ENCODE results near the gene EIF6. TPM values are rescaled to one million over a fixed set of nuclear protein-coding genes. Genes with fewer than 3 reads are reported as not detected.
A peak's percentile ranks its signal among the peaks of the same experiment; 100 is the strongest.

The EIF6 gene
- polyA plus RNA-seq, 4 donors, result 186 to 394 (median 284) TPM

- H3K27me3 ChIP-seq (ENCODE audit: control insufficient read depth in 3 of 3, insufficient read depth in 3 of 3, low read length in 3 of 3), result no peaks in the 10 kb centered on the region
- no peak for DNase-seq
- H3K4me3 ChIP-seq (ENCODE audit: low read depth in 1 of 3, low read length in 3 of 3), result no peak overlapping the region
- H3K36me3 ChIP-seq (ENCODE audit: control insufficient read depth in 3 of 3, insufficient read depth in 2 of 3, low read depth in 1 of 3, low read length in 3 of 3), result peaks cover 0 to 51% (median 0%) of the 10 kb centered on the region in 3 donors
- H3K27ac ChIP-seq (ENCODE audit: low read depth in 1 of 3, low read length in 2 of 3), result peak overlapping the region in 2 of 3 donors; percentile 24 to 84
- 78 to 85% (median 84%) methylated on average over 13 of the region's 13 CpGs for WGBS, 3 donors
- H3K4me1 ChIP-seq (ENCODE audit: control insufficient read depth in 3 of 3, insufficient read depth in 2 of 3, low read depth in 1 of 3, low read length in 2 of 3), result peaks cover 0 to 36% (median 0%) of the 10 kb centered on the region in 3 donors
- no peak for FAIRE-seq
- no peaks in the 10 kb centered on the region for H3K9me3 ChIP-seq (ENCODE audit: control insufficient read depth in 2 of 2, insufficient read depth in 1 of 2, low read depth in 1 of 2, low read length in 1 of 2)
Observed at GRCh38 chr20:35307666-35308653, 23.4 kb upstream of the EIF6 start.

- Histone ChIP-seq H3K27ac (ENCODE audit: low read depth in 1 of 3, low read length in 2 of 3) (peak overlapping the region; percentile 24 to 84 (median 38)), H3K36me3 (ENCODE audit: control insufficient read depth in 3 of 3, insufficient read depth in 2 of 3, low read depth in 1 of 3, low read length in 3 of 3) (peaks cover 0 to 55% (median 0%) of the 10 kb centered on the region in 3 donors), H3K27me3 (ENCODE audit: control insufficient read depth in 3 of 3, insufficient read depth in 3 of 3, low read length in 3 of 3) (no peaks in the 10 kb centered on the region), H3K4me3 (ENCODE audit: low read depth in 1 of 3, low read length in 3 of 3) (no peak overlapping the region), H3K4me1 (ENCODE audit: control insufficient read depth in 3 of 3, insufficient read depth in 2 of 3, low read depth in 1 of 3, low read length in 2 of 3) (peaks cover 0 to 36% (median 0%) of the 10 kb centered on the region in 3 donors), H3K9me3 (ENCODE audit: control insufficient read depth in 2 of 2, insufficient read depth in 1 of 2, low read depth in 1 of 2, low read length in 1 of 2) (no peaks in the 10 kb centered on the region)
- FAIRE-seq (no peak), DNase-seq (peak; percentile 73 to 81)
- 17 to 42% (median 40%) methylated on average over 4 of the region's 4 CpGs for WGBS, 3 donors
Observed at GRCh38 chr20:35306931-35307517, 22.5 kb upstream of the EIF6 start.

GRCh38 chr20:35305682-35306556 is 21.3 kb upstream of the EIF6 start:
- Histone ChIP-seq H3K9me3 (ENCODE audit: control insufficient read depth in 2 of 2, insufficient read depth in 1 of 2, low read depth in 1 of 2, low read length in 1 of 2) (no peaks in the 10 kb centered on the region), H3K27ac (ENCODE audit: low read depth in 1 of 3, low read length in 2 of 3) (peak overlapping the region; percentile 55 to 84 (median 56)), H3K4me3 (ENCODE audit: low read depth in 1 of 3, low read length in 3 of 3) (no peak overlapping the region), H3K4me1 (ENCODE audit: control insufficient read depth in 3 of 3, insufficient read depth in 2 of 3, low read depth in 1 of 3, low read length in 2 of 3) (peaks cover 0 to 36% (median 0%) of the 10 kb centered on the region in 3 donors), H3K27me3 (ENCODE audit: control insufficient read depth in 3 of 3, insufficient read depth in 3 of 3, low read length in 3 of 3) (no peaks in the 10 kb centered on the region), H3K36me3 (ENCODE audit: control insufficient read depth in 3 of 3, insufficient read depth in 2 of 3, low read depth in 1 of 3, low read length in 3 of 3) (peaks cover 0 to 58% (median 0%) of the 10 kb centered on the region in 3 donors)
- FAIRE-seq (no peak), DNase-seq (peak; percentile 74 to 89)
- 81 to 84% (median 83%) methylated on average over 12 of the region's 12 CpGs for WGBS, 3 donors

- Histone ChIP-seq H3K4me1 (ENCODE audit: control insufficient read depth in 3 of 3, insufficient read depth in 2 of 3, low read depth in 1 of 3, low read length in 2 of 3) (peaks cover 0 to 36% (median 0%) of the 10 kb centered on the region in 3 donors), H3K27ac (ENCODE audit: low read depth in 1 of 3, low read length in 2 of 3) (peak overlapping the region in 2 of 3 donors; percentile 55 to 84), H3K27me3 (ENCODE audit: control insufficient read depth in 3 of 3, insufficient read depth in 3 of 3, low read length in 3 of 3) (no peaks in the 10 kb centered on the region), H3K4me3 (ENCODE audit: low read depth in 1 of 3, low read length in 3 of 3) (no peak overlapping the region), H3K36me3 (ENCODE audit: control insufficient read depth in 3 of 3, insufficient read depth in 2 of 3, low read depth in 1 of 3, low read length in 3 of 3) (peaks cover 0 to 58% (median 0%) of the 10 kb centered on the region in 3 donors), H3K9me3 (ENCODE audit: control insufficient read depth in 2 of 2, insufficient read depth in 1 of 2, low read depth in 1 of 2, low read length in 1 of 2) (no peaks in the 10 kb centered on the region)
- FAIRE-seq (no peak), DNase-seq (no peak)
- WGBS, 3 donors, result 82 to 91% (median 84%) methylated on average over 6 of the region's 6 CpGs
Observed at GRCh38 chr20:35304956-35305355, 20.4 kb upstream of the EIF6 start.

GRCh38 chr20:35303735-35304491 is 19.3 kb upstream of the EIF6 start:
- FAIRE-seq, result no peak
- H3K9me3 ChIP-seq (ENCODE audit: control insufficient read depth in 2 of 2, insufficient read depth in 1 of 2, low read depth in 1 of 2, low read length in 1 of 2), result no peaks in the 10 kb centered on the region
- no peak overlapping the region for H3K4me3 ChIP-seq (ENCODE audit: low read depth in 1 of 3, low read length in 3 of 3)
- peaks cover 0 to 36% (median 0%) of the 10 kb centered on the region in 3 donors for H3K4me1 ChIP-seq (ENCODE audit: control insufficient read depth in 3 of 3, insufficient read depth in 2 of 3, low read depth in 1 of 3, low read length in 2 of 3)
- H3K27ac ChIP-seq (ENCODE audit: low read depth in 1 of 3, low read length in 2 of 3), result peak overlapping the region in 1 of 3 donors; percentile 84
- H3K36me3 ChIP-seq (ENCODE audit: control insufficient read depth in 3 of 3, insufficient read depth in 2 of 3, low read depth in 1 of 3, low read length in 3 of 3), result peaks cover 0 to 54% (median 0%) of the 10 kb centered on the region in 3 donors
- 17 to 27% (median 24%) methylated on average over 17 to 18 of the region's 18 CpGs for whole genome bisulfite sequencing, 3 donors
- no peaks in the 10 kb centered on the region for H3K27me3 ChIP-seq (ENCODE audit: control insufficient read depth in 3 of 3, insufficient read depth in 3 of 3, low read length in 3 of 3)
- peak; percentile 89 to 94 for DNase-seq

GRCh38 chr20:35303382-35303734 is 18.8 kb upstream of the EIF6 start:
- Histone ChIP-seq H3K4me1 (ENCODE audit: control insufficient read depth in 3 of 3, insufficient read depth in 2 of 3, low read depth in 1 of 3, low read length in 2 of 3) (peaks cover 0 to 36% (median 0%) of the 10 kb centered on the region in 3 donors), H3K4me3 (ENCODE audit: low read depth in 1 of 3, low read length in 3 of 3) (no peak overlapping the region), H3K9me3 (ENCODE audit: control insufficient read depth in 2 of 2, insufficient read depth in 1 of 2, low read depth in 1 of 2, low read length in 1 of 2) (no peaks in the 10 kb centered on the region), H3K27me3 (ENCODE audit: control insufficient read depth in 3 of 3, insufficient read depth in 3 of 3, low read length in 3 of 3) (no peaks in the 10 kb centered on the region), H3K36me3 (ENCODE audit: control insufficient read depth in 3 of 3, insufficient read depth in 2 of 3, low read depth in 1 of 3, low read length in 3 of 3) (peaks cover 0 to 51% (median 0%) of the 10 kb centered on the region in 3 donors), H3K27ac (ENCODE audit: low read depth in 1 of 3, low read length in 2 of 3) (no peak overlapping the region)
- no peak for DNase-seq
- no peak for FAIRE-seq
- 79 to 83% (median 80%) methylated on average over 11 of the region's 11 CpGs for WGBS, 3 donors

- Histone ChIP-seq H3K27me3 (ENCODE audit: control insufficient read depth in 3 of 3, insufficient read depth in 3 of 3, low read length in 3 of 3) (no peaks in the 10 kb centered on the region), H3K4me1 (ENCODE audit: control insufficient read depth in 3 of 3, insufficient read depth in 2 of 3, low read depth in 1 of 3, low read length in 2 of 3) (peaks cover 0 to 36% (median 0%) of the 10 kb centered on the region in 3 donors), H3K27ac (ENCODE audit: low read depth in 1 of 3, low read length in 2 of 3) (no peak overlapping the region), H3K36me3 (ENCODE audit: control insufficient read depth in 3 of 3, insufficient read depth in 2 of 3, low read depth in 1 of 3, low read length in 3 of 3) (peaks cover 0 to 46% (median 0%) of the 10 kb centered on the region in 3 donors), H3K9me3 (ENCODE audit: control insufficient read depth in 2 of 2, insufficient read depth in 1 of 2, low read depth in 1 of 2, low read length in 1 of 2) (no peaks in the 10 kb centered on the region), H3K4me3 (ENCODE audit: low read depth in 1 of 3, low read length in 3 of 3) (no peak overlapping the region)
- FAIRE-seq (no peak), DNase-seq (no peak)
- 82 to 89% (median 88%) methylated on average over 6 of the region's 6 CpGs for WGBS, 3 donors
Observed at GRCh38 chr20:35302421-35303335, 18.1 kb upstream of the EIF6 start.

Data from small intestine (tissue), 7 donors.